HepG2 (cell line): ENCODE measurements around the gene NR1I2. TPM values are rescaled to one million over a fixed set of nuclear protein-coding genes. Genes with fewer than 3 reads are reported as not detected.

ENCODE experiments used
- ATAC-seq: fragments of 200-7000 bp; cut with Tn5 transposase; 3 replicates; pipeline ENCODE4 v1.9.1; 2020; ENCODE audit warnings: mild to moderate bottlenecking, moderate library complexity
- BruUV-seq: library from RNA; stranded (reverse); fragments of 400-500 nt; replicated peaks from 2 replicates; lab custom pipeline; 2021; lab: Mats Ljungman, UMichigan
- CTCF ChIA-PET: fragments of 300-600 bp; formaldehyde crosslinking; extraction: SDS; loops from one replicate; lab custom pipeline; 2021; ENCODE audit warnings: low total read pairs, inconsistent platforms, low intra/inter-chr PET ratio; lab: Yijun Ruan, JAX
- POLR2A ChIA-PET: fragments of 350-600 bp; sonication (Branson Sonifier 250); formaldehyde crosslinking; loops from one replicate; lab custom pipeline; 2020; ENCODE audit warnings: antibody characterized with exemption, inconsistent platforms; lab: Yijun Ruan, JAX
- DNase-seq: peaks from one replicate; pipeline ENCODE4 v3.0.0-alpha.2; 2015; ENCODE audit warnings: low spot score
- FAIRE-seq: peaks from 3 replicates; lab custom pipeline; 2011; peaks lifted over from hg19 to GRCh38; lab: Jason Lieb, UNC
- H2AFZ ChIP-seq: one replicate; pipeline ENCODE4 v1.6.1; 2011; ENCODE audit warnings: low read length, inconsistent platforms
- H3K27ac ChIP-seq: fragments of 300-600 bp; 3 replicates; pipeline ENCODE4 v1.8.0; 2011; ENCODE audit warnings: mixed run types, mild to moderate bottlenecking, mixed read lengths, low read length, inconsistent platforms; ENCODE audit not compliant: insufficient read depth; ENCODE audit errors: extremely low read length
- H3K27me3 ChIP-seq, 2 experiments: fragments of 200-600 bp in 1 of 2; 2 replicates in 1 of 2; 3 replicates in 1 of 2; pipeline versions ENCODE4 v1.6.0 to v1.8.0; 2011; ENCODE audit warnings: low read length in 2 of 2, mild to moderate bottlenecking in 2 of 2, moderate library complexity in 2 of 2, inconsistent platforms in 1 of 2; ENCODE audit not compliant: insufficient read depth in 2 of 2, control insufficient read depth in 1 of 2
- H3K36me3 ChIP-seq, 2 experiments: fragments of 200-600 bp in 1 of 2; replicated peaks in 1 of 2; 2 replicates in 1 of 2; 3 replicates in 1 of 2; pipeline versions ENCODE4 v1.5.1 to v1.8.0; 2011; ENCODE audit warnings: low read length in 2 of 2, inconsistent platforms in 1 of 2; ENCODE audit not compliant: insufficient read depth in 2 of 2, control insufficient read depth in 1 of 2
- H3K4me1 ChIP-seq: 2 replicates; pipeline ENCODE4 v1.5.1; 2012; ENCODE audit warnings: low read length, inconsistent platforms; ENCODE audit not compliant: insufficient read depth
- H3K4me2 ChIP-seq: 2 replicates; pipeline ENCODE4 v1.6.0; 2011; ENCODE audit warnings: low read depth, low read length, inconsistent platforms
- H3K4me3 ChIP-seq, 3 experiments: fragments of 200-600 bp in 1 of 3; sonication (generic), shearing (Covaris generic) in 1 of 3; replicated peaks in 1 of 3; 2 replicates each; pipeline ENCODE4 v1.5.1; 2011 to 2016; ENCODE audit warnings: low read length in 3 of 3, inconsistent platforms in 2 of 3, low read depth in 2 of 3, mild to moderate bottlenecking in 2 of 3, control low read depth in 1 of 3, mixed read lengths in 1 of 3; ENCODE audit not compliant: insufficient read depth in 1 of 3
- H3K79me2 ChIP-seq: one replicate; pipeline ENCODE4 v1.6.1; 2011; ENCODE audit warnings: low read length, inconsistent platforms; ENCODE audit not compliant: insufficient read depth
- H3K9ac ChIP-seq: 2 replicates; pipeline ENCODE4 v1.6.0; 2011; ENCODE audit warnings: mild to moderate bottlenecking, low read depth, low read length, inconsistent platforms; ENCODE audit not compliant: insufficient read depth
- H3K9me3 ChIP-seq: 2 replicates; pipeline ENCODE4 v1.5.1; 2012; ENCODE audit warnings: mild to moderate bottlenecking, low read length
- H4K20me1 ChIP-seq: 2 replicates; pipeline ENCODE4 v1.6.0; 2011; ENCODE audit warnings: inconsistent platforms, mild to moderate bottlenecking, low read length, moderate library complexity; ENCODE audit not compliant: insufficient read depth
- ARID2 ChIP-seq: sonication (generic); formaldehyde crosslinking; IDR thresholded peaks from 2 replicates; pipeline ENCODE4 v1.8.1; 2022; ENCODE audit warnings: mild to moderate bottlenecking, missing genetic modification reagents, borderline replicate concordance
- CBX1 ChIP-seq: IDR thresholded peaks from one replicate; pipeline ENCODE4 v1.6.1; 2016; ENCODE audit warnings: antibody characterized with exemption, low read depth
- CCDC6 ChIP-seq: sonication (generic); formaldehyde crosslinking; IDR thresholded peaks from 2 replicates; pipeline ENCODE4 v1.8.1; 2022; ENCODE audit warnings: mild to moderate bottlenecking, missing genetic modification reagents, moderate library complexity
- RBAK ChIP-seq: sonication (generic); formaldehyde crosslinking; IDR thresholded peaks from 2 replicates; pipeline ENCODE4 v1.5.1; 2020; ENCODE audit warnings: mild to moderate bottlenecking, missing genetic modification reagents
- RBM39 ChIP-seq: fragments of 200-400 bp; formaldehyde crosslinking; IDR thresholded peaks from one replicate; pipeline ENCODE4 v1.6.1; 2018; ENCODE audit warnings: antibody characterized with exemption, mild to moderate bottlenecking, low read depth, low read length; ENCODE audit not compliant: poor library complexity, severe bottlenecking
- SETDB1 ChIP-seq: sonication (generic); formaldehyde crosslinking; IDR thresholded peaks from 2 replicates; pipeline ENCODE4 v1.5.1; 2020; ENCODE audit warnings: missing genetic modification reagents, mild to moderate bottlenecking, borderline replicate concordance
- SSRP1 ChIP-seq: IDR thresholded peaks from 2 replicates; pipeline ENCODE4 v1.6.1; 2016; ENCODE audit warnings: control low read depth
- ZBTB21 ChIP-seq: sonication (generic); formaldehyde crosslinking; IDR thresholded peaks from 2 replicates; pipeline ENCODE4 v1.4.0; 2020; ENCODE audit warnings: missing genetic modification reagents
- ZNF333 ChIP-seq: sonication (generic); formaldehyde crosslinking; IDR thresholded peaks from 2 replicates; pipeline ENCODE4 v1.4.0; 2020; ENCODE audit warnings: mild to moderate bottlenecking, missing genetic modification reagents, borderline replicate concordance
- ZNF33B ChIP-seq: sonication (generic); formaldehyde crosslinking; IDR thresholded peaks from 2 replicates; pipeline ENCODE4 v1.5.1; 2020; ENCODE audit warnings: mild to moderate bottlenecking, missing genetic modification reagents
- ZNF383 ChIP-seq: sonication (generic); formaldehyde crosslinking; IDR thresholded peaks from 2 replicates; pipeline ENCODE4 v1.4.0; 2020; ENCODE audit warnings: missing genetic modification reagents, mild to moderate bottlenecking, borderline replicate concordance
- ZNF501 ChIP-seq: sonication (generic); formaldehyde crosslinking; IDR thresholded peaks from 2 replicates; pipeline ENCODE4 v1.5.1; 2020; ENCODE audit warnings: mild to moderate bottlenecking, moderate library complexity, missing genetic modification reagents
- ZNF670 ChIP-seq: sonication (generic); formaldehyde crosslinking; IDR thresholded peaks from 2 replicates; pipeline ENCODE4 v1.8.0; 2022; ENCODE audit warnings: mild to moderate bottlenecking, missing genetic modification reagents, borderline replicate concordance
- ZNF709 ChIP-seq: sonication (generic); formaldehyde crosslinking; IDR thresholded peaks from 2 replicates; pipeline ENCODE4 v1.5.0; 2020; ENCODE audit warnings: mild to moderate bottlenecking, missing genetic modification reagents
- ZNF720 ChIP-seq: sonication (generic); formaldehyde crosslinking; IDR thresholded peaks from 2 replicates; pipeline ENCODE4 v1.4.0; 2020; ENCODE audit warnings: missing genetic modification reagents
- WGBS: methylation state at CpG from one replicate; pipeline ENCODE4 v1.1.6; 2017; ENCODE audit warnings: low lambda C conversion rate; 5-methylcytosine and 5-hydroxymethylcytosine counted together
- in situ Hi-C: cut with HindIII; loops from 2 replicates; pipeline ENCODE4 v1.10.0; 2017; ENCODE audit warnings: low pct_unique_long_range_greater_than_20kb; ENCODE audit not compliant: extremely low pct_ligation_motif_present
- intact Hi-C: fragments of 100-400 bp; cut with micrococcal nuclease; formaldehyde crosslinking; loops from one replicate; pipeline ENCODE4 v1.10.0; 2022; ENCODE audit not compliant: unreplicated experiment
- polyA plus RNA-seq, 8 experiments: library from polyadenylated mRNA; depleted of rRNA in 3 of 8; stranded (reverse) in 7 of 8; unstranded in 1 of 8; fragments of >200 nt; fragmentation: Illumina TruSeq in 4 of 8; extraction: Trizol in 4 of 8; gene quantifications; 2 replicates each; pipeline versions ENCODE4 v1.2.1 to v1.2.3, GENCODE V29; 2011 to 2016; ENCODE audit warnings: low read depth in 4 of 8, missing spikeins in 1 of 8, mixed read lengths in 1 of 8; ENCODE audit not compliant: insufficient read depth in 1 of 8
- total RNA-seq, 5 experiments: library from RNA; depleted of rRNA; stranded (reverse); fragments of >200 nt; fragmentation: Illumina TruSeq; extraction: Trizol; gene quantifications; 2 replicates each; pipeline ENCODE4 v1.2.3, GENCODE V29; 2016; ENCODE audit warnings: low read depth in 1 of 5
- TF ChIP-seq, protein P1 (sequence below): sonication (generic); formaldehyde crosslinking; IDR thresholded peaks from 2 replicates; pipeline ENCODE4 v1.8.0; 2023; ENCODE audit warnings: mild to moderate bottlenecking, missing genetic modification reagents
- TF ChIP-seq, protein P2 (sequence below): IDR thresholded peaks from 2 replicates; pipeline ENCODE4 v1.6.1; 2012; ENCODE audit warnings: inconsistent platforms

NR1I2 gene
- total and polyA plus RNA-seq, 2 of the 13 experiments (the other 11 are each of a cell fraction or from before 2014, with no cell fraction given) = 8.8 to 13.4 TPM

DNA sequence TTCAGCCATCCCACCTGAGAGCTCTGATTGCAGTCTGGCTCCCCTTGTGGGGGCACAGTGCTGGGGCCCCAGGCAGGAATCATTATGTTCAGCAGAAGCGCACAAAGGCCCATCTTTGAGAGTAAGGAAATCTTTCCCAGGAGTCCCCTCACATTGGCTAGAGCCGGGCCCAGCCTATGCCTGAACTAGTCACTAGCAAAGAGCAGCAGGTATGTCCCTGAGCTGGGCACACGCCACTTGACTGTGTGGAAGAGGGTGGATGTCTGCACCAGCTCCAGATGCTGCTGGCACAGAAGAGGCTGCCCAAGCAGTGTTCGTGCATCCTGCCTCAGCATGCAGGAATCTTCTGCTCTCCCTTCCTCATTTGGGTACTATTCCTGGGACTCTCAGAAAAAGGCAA is 26.3 kb downstream of the NR1I2 start:
- H2AFZ ChIP-seq = no peak overlapping the region
- H3K4me1 ChIP-seq = no peaks in the 10 kb centered on the region
- CTCF ChIA-PET = no interaction called here
- BruUV-seq = no TSS peak
- DNase-seq = no peak
- H3K27ac ChIP-seq = no peak overlapping the region
- in situ Hi-C loops = no loop called here
- ATAC-seq = no peak
- WGBS = 100% methylated on average over 2 of the region's 4 CpGs
- no peak overlapping the region for H3K4me2 ChIP-seq
- intact Hi-C loops = no loop called here
- TF ChIP-seq, protein P1, sequence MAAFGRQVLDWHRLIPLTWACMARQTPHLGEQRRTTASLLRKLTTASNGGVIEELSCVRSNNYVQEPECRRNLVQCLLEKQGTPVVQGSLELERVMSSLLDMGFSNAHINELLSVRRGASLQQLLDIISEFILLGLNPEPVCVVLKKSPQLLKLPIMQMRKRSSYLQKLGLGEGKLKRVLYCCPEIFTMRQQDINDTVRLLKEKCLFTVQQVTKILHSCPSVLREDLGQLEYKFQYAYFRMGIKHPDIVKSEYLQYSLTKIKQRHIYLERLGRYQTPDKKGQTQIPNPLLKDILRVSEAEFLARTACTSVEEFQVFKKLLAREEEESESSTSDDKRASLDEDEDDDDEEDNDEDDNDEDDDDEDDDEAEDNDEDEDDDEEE (CRISPR knock-in tag) = no peak
- TF ChIP-seq ZNF709 (CRISPR knock-in tag) (no peak), ZNF33B (CRISPR knock-in tag) (no peak), ZNF333 (CRISPR knock-in tag) (no peak), ZBTB21 (no peak), ZNF670 (no peak), ZNF720 (CRISPR knock-in tag) (no peak), ARID2 (no peak), RBAK (CRISPR knock-in tag) (no peak), SETDB1 (CRISPR knock-in tag) (no peak), CBX1 (no peak), ZNF383 (CRISPR knock-in tag) (no peak), ZNF501 (no peak), CCDC6 (CRISPR knock-in tag) (no peak), RBM39 (no peak), SSRP1 (CRISPR knock-in tag) (no peak)
- TF ChIP-seq, protein P2, sequence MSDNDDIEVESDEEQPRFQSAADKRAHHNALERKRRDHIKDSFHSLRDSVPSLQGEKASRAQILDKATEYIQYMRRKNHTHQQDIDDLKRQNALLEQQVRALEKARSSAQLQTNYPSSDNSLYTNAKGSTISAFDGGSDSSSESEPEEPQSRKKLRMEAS = no peak
- TF ChIP-seq, all 625 proteins: peak for 0
- H3K9me3 ChIP-seq = no peaks in the 10 kb centered on the region
- peaks cover 4 to 6% of the 10 kb centered on the region in 2 experiments; a peak in 2 of 5 replicates for H3K36me3 ChIP-seq
- no peak for FAIRE-seq
- POLR2A ChIA-PET = interaction anchor here (2.1 kb wide), 1 partner anchor 13 kb away, joined by 6 read pairs; no protein-coding TSS in a partner anchor
- no peak overlapping the region for H3K9ac ChIP-seq
- no peaks in the 10 kb centered on the region for H4K20me1 ChIP-seq
- H3K4me3 ChIP-seq = no peak overlapping the region
- no peaks in the 10 kb centered on the region for H3K79me2 ChIP-seq
- no peaks in the 10 kb centered on the region for H3K27me3 ChIP-seq
